Measurements from ENCODE around the gene TNFRSF25. TPM values are rescaled to one million over a fixed set of nuclear protein-coding genes. Genes with fewer than 3 reads are reported as not detected.

TNFRSF25 gene
- total RNA-seq, 4 donors from 2014 or later = 2.1 to 11.5 (median 5.7) TPM

DNA sequence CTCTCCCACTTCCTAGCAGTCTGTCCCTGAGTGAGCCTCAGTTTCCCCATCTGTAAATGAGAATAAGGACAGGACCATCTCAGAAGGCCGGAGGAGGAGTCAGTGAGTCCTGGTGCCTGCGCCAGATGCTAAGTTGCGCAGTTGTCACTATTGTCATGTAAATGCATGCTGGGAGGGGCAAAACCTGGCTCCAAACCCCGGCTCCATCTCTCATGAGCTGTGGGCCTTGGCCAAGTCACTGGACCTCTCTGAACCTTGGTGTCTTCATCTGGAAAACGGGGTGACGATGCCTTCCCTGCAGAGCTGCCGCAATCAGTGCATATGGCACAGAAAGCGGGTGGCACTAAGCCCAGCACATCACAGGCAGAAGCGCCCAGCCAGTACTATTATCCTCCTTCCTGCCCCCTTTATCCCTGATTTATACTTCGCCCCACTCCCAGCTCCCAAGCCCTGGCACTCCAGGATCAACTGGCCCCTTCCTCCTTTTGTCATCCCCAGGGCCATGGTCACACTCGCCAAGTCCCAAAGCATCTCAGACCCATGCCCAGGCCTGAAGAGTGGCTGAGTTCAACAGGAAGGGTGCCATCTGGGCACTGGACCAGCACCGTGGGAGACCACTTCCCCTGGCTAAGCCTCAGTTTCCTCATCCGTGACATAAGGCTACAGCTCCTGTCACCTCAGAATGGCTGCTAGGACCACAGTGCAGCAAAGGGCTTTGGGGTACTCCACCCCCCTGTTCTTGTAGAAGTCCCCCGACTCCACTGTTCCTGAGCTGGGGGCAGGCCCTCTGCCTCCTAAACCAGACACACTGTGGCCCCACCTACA is 29.8 kb upstream of the TNFRSF25 start:
- TF ChIP-seq, protein P1, sequence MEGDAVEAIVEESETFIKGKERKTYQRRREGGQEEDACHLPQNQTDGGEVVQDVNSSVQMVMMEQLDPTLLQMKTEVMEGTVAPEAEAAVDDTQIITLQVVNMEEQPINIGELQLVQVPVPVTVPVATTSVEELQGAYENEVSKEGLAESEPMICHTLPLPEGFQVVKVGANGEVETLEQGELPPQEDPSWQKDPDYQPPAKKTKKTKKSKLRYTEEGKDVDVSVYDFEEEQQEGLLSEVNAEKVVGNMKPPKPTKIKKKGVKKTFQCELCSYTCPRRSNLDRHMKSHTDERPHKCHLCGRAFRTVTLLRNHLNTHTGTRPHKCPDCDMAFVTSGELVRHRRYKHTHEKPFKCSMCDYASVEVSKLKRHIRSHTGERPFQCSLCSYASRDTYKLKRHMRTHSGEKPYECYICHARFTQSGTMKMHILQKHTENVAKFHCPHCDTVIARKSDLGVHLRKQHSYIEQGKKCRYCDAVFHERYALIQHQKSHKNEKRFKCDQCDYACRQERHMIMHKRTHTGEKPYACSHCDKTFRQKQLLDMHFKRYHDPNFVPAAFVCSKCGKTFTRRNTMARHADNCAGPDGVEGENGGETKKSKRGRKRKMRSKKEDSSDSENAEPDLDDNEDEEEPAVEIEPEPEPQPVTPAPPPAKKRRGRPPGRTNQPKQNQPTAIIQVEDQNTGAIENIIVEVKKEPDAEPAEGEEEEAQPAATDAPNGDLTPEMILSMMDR (IDR thresholded peaks at IDR 0.05; ENCODE audit: low read depth) = no peak

GRCh38 chr1:6495041-6495441 is 29.1 kb upstream of the TNFRSF25 start:
- TF ChIP-seq, protein P1 (IDR thresholded peaks at IDR 0.05; ENCODE audit: low read depth) = no peak

DNA sequence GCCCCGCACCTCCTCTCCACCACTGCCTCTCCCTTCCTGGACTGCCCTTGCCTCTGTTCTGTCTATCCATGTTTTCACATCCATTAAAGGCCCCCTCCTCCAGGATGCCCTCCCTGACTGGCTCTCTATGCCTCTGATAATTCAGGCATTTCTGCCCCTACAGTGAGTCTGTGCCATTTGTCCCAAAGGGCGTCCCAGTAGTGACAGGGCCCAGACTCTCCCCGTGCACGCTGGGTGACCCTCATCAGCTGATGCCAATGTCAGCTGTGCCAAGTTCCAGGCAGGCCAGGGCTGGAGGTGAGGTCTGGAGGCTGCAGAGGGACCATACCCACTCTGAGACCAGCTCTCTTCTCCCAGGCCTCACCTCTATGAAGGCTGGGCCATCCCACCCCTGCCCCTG is 28.7 kb upstream of the TNFRSF25 start:
- TF ChIP-seq, protein P1 (IDR thresholded peaks at IDR 0.05; ENCODE audit: low read depth) = no peak

GRCh38 chr1:6491966-6492365 is 26.0 kb upstream of the TNFRSF25 start:
- TF ChIP-seq, protein P1 (IDR thresholded peaks at IDR 0.05; ENCODE audit: low read depth) = no peak

DNA sequence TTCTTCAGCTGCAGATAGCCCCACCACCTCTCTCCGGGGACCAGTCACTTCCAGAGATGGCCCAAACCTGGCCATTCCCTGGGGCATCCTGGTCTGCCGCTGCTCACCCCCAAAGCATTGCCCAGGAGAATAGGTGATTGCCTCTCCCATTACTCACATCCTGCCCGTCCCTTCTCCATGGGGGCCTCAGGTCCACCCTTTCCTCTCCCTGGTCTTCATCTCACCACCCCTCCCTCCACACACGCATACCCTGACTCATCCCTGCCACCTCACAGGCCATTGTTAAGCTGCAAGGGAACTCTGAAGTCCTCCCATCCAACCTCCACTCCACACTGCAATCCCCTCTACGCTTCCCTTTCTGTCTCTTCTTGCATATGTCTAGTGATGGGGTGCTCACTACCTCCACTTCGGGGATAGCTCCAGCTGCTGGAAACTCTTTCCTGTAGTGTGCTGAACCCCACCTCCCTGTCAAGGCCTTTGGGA is 25.5 kb upstream of the TNFRSF25 start, which contains the start of gene PLEKHG5:
PLEKHG5 (minus strand) TSS at position 188 of the 483 bp plus-strand sequence. CDS start 14,096 bp downstream, outside the sequence.
- TF ChIP-seq, protein P1 (IDR thresholded peaks at IDR 0.05; ENCODE audit: low read depth) = no peak

DNA sequence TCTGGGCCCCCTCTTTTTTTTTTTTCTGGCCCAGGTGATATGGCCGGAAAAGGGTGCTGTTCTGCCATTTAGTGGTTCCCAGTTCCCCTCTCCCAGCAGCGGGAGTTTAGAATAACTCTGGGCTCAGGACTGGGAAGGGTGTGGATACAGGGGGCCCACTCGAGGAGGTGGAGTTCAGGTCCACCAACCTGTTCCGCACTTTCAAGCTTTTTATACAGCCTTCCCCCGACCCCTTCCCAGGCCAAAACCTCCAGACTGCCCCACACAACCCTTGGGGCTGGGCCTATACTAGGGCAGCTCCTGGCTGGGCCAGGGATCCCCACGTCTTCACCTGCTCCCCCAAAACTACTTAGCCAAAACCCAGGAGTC is 25.1 kb upstream of the TNFRSF25 start:
- TF ChIP-seq, protein P1 (IDR thresholded peaks at IDR 0.05; ENCODE audit: low read depth) = no peak

- TF ChIP-seq, protein P1 (IDR thresholded peaks at IDR 0.05; ENCODE audit: low read depth) = no peak
Measured at GRCh38 chr1:6490181-6491080, 24.5 kb upstream of the TNFRSF25 start.
